NB4 (cell line): ENCODE measurements around the gene TACC2.

Source experiments
- DNase-seq: peaks from one replicate; pipeline ENCODE4 v3.0.0; 2010; ENCODE audit warnings: low read depth
- H3K4me3 ChIP-seq: one replicate; pipeline ENCODE4 v1.5.1; 2011; ENCODE audit warnings: mild to moderate bottlenecking, low read depth, low read length, moderate library complexity
- MYC ChIP-seq: IDR thresholded peaks from 2 replicates; pipeline ENCODE4 v1.6.1; 2011; ENCODE audit warnings: low read depth, low read length
- POLR2A ChIP-seq: IDR thresholded peaks from 2 replicates; pipeline ENCODE4 v1.6.1; 2011; ENCODE audit warnings: mild to moderate bottlenecking; ENCODE audit not compliant: insufficient read length; ENCODE audit errors: extremely low read depth
- TF ChIP-seq, protein P1 (sequence below): IDR thresholded peaks from 2 replicates; pipeline ENCODE4 v1.6.1; 2011; ENCODE audit warnings: low read depth, low read length
- TF ChIP-seq, protein P2 (sequence below): IDR thresholded peaks from one replicate; pipeline ENCODE4 v1.5.1; 2012; ENCODE audit warnings: low read depth, low read length

TACC2 gene

DNA sequence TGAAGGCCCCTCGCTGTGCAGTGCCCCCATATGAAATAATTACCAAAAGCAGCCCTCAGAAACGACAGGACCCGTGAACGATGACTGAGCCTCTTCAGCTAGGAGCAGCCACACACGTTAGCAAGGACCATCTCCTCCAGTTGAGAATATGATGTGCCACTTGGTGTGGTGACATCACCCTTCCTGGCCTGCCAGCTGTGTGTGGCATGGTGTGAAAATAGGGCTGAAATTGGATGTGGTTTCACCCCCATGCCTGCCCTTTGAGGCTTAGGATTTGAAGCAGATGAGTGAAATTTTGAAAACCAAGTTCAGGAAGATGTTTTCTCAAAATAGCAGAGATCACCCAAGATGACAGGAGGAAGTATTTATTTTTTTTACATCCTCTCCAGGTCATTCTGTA, 233.0 kb downstream of the TACC2 start:
- H3K4me3 ChIP-seq = no peak overlapping the region
- TF ChIP-seq MYC (no peak), POLR2A (no peak)
- TF ChIP-seq, protein P1, sequence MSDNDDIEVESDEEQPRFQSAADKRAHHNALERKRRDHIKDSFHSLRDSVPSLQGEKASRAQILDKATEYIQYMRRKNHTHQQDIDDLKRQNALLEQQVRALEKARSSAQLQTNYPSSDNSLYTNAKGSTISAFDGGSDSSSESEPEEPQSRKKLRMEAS = no peak
- TF ChIP-seq, protein P2, sequence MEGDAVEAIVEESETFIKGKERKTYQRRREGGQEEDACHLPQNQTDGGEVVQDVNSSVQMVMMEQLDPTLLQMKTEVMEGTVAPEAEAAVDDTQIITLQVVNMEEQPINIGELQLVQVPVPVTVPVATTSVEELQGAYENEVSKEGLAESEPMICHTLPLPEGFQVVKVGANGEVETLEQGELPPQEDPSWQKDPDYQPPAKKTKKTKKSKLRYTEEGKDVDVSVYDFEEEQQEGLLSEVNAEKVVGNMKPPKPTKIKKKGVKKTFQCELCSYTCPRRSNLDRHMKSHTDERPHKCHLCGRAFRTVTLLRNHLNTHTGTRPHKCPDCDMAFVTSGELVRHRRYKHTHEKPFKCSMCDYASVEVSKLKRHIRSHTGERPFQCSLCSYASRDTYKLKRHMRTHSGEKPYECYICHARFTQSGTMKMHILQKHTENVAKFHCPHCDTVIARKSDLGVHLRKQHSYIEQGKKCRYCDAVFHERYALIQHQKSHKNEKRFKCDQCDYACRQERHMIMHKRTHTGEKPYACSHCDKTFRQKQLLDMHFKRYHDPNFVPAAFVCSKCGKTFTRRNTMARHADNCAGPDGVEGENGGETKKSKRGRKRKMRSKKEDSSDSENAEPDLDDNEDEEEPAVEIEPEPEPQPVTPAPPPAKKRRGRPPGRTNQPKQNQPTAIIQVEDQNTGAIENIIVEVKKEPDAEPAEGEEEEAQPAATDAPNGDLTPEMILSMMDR = no peak
- no peak for DNase-seq

DNA sequence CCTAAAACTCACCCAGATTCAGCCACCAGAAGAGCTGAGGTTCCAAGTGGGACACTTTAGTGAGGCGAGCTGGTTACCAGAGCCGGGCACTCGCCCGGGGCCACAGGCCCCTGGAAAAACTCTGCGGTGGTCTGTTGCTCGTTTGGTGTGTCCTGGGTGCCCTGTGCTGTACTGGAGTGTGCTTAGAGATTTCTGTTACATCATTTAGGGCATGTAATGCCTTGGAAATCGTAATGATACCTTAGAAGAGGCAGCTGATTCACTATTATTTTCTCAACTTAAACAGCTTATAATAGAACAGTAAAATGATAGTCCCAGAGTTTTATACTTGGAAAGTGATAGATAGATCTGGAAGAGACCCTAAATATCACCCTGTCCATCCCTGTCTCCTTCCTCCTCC, 233.7 kb downstream of the TACC2 start:
- no peak overlapping the region for H3K4me3 ChIP-seq
- no peak for DNase-seq
- TF ChIP-seq, protein P2 = no peak
- no peak for TF ChIP-seq MYC

DNA sequence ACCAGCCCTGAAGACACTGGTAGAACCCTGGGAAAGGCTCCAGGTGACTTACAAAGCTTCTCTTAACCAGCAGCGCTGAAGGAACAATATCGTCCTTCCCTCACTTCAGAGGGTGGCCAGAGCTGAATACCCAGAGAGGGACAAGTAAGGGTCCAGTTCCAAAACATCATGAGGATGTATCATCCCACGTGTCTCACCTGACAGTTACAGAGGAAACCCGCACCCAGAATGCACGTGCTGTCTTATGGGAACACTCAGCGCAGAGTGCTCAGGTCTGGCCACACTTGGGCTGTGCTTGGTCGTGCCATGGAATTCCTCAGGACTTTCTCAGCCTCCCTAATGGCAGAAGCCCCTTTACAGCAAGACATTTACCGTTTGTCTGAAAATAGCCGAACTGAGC, 235.2 kb downstream of the TACC2 start:
- TF ChIP-seq, protein P2 = no peak
- TF ChIP-seq POLR2A = no peak
- TF ChIP-seq, protein P1 = no peak
- H3K4me3 ChIP-seq = no peak overlapping the region
- DNase-seq = no peak

DNA sequence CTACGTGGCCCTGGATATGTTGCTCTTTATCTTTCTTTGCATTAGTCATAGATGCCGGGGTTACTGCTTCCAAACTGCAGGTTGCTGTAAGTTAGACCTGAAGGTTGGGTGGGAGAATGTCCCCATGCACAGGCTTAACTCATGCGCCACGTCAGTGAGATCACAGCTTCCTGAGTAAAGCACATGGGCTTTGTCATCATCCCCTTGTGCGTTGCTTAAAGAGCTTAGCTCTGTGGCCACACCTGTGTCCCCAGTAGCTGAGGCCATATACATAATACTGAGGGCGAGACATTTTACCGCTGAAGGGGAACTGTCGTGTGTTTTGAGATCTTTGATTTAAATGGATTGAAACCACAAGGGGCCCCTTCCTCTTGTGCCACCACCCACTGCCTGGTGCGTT, 236.4 kb downstream of the TACC2 start:
- H3K4me3 ChIP-seq = no peak overlapping the region
- TF ChIP-seq, protein P1 = 0 out of 2 replicates have a peak, but pooled peaks have one; percentile 19
- TF ChIP-seq, protein P2 = no peak
- peak; percentile 22 for DNase-seq

DNA sequence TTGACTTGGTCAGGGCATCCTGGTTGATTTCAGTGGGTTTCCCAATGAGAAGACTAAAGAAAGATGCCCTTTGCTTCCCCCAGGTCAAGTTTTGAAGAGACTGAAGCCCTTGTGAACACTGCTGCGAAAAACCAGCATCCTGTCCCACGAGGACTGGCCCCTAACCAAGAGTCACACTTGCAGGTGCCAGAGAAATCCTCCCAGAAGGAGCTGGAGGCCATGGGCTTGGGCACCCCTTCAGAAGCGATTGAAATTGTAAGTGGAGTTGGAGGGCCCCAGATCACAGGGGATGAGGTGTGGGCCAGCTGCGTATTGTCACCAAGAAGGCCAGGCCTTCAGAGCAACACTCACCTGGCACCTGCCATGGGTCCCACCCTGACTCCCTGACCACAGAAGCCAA, 238.8 kb downstream of the TACC2 start:
- no peak for DNase-seq
- no peak overlapping the region for H3K4me3 ChIP-seq
- no peak for TF ChIP-seq MYC
- TF ChIP-seq POLR2A = no peak
- TF ChIP-seq, protein P1 = no peak
- TF ChIP-seq, protein P2 = no peak

DNA sequence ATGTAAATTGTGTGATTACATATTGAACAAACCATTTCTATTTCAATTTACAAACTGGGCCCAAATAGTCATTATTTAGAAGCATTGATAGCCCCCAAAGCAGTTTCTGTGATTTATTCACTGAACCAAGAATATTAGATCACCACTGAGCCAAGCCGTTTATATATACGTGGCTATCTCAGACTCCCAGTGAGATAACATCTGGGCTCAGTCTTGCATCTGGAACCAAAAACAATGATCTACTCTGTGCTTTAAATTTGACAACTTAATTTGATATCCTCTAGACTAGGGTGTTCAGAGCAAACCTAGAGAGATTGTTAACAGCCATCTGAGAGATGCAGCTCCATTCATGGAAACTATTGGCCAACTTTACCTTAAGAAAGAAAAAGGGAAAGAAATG, 240.7 kb downstream of the TACC2 start:
- no peak for DNase-seq
- H3K4me3 ChIP-seq = no peak overlapping the region
- TF ChIP-seq MYC (no peak), POLR2A (no peak)
- TF ChIP-seq, protein P2 = no peak
- TF ChIP-seq, protein P1 = no peak
